NCI-H510A treated with DMSO at 0.1 percent for 48 hours (cell line): ENCODE measurements around the gene ATP6V1B1.

Source experiments
- DNase-seq: peaks from one replicate; lab custom pipeline; 2025; lab: John Stamatoyannopoulos, UW

ATP6V1B1 gene

DNA sequence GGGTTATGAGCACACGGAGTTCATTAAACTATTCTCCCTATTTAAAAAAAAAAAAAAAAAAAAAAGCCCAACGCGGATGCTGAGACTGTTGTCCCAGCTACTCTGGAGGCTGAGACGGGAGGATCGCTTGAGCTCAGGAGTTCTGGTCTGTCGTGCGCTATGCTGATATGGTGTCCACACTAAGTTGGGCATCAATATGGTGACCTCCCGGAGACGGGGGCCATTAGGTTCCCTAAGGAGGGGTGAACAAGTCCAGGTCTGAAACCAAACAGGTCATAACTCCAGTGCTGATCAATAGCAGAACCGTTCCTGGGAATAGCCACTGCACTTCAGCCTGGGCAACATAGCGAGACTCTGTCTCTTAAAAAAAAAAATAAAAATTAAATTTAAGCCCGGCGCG is 29.8 kb downstream of the ATP6V1B1 start:
- DNase-seq = no peak

DNA sequence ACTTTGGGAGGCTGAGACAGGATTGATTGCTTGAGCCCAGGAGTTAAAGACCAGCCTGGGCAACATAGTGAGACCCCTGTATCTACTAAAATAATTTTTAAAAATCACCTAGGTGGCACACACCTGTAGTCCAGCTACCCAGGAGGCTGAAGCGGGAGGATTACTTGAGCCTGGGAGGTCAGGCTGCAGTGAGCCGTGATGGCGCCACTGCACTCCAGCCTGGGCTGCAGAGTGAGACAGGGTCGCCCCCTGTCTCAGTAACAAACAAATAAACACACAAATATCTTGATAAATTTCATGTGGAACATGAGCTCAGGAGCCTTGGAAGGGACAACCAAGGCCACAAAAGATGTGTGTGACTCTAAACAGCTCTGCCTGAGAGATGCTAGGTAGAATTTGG is 31.0 kb downstream of the ATP6V1B1 start:
- DNase-seq = no peak

DNA sequence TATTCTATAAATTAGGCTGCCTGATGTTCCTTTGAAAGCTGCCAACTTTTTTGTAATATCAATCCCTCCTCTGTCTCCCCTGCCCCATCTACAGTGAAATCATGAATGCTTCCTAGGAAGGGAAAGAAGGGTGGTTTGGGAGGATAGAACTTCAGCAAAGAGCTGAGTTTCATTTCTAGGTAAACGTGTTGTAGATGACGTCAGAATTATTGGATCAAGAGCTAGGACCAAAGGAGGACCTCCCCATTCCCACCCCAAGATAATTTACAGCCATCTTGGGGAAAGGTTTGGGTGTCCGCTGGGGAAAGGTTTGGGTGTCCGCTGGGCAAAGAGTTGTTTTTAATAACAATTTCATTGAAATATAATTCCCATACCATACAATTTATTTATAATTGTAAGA is 31.5 kb downstream of the ATP6V1B1 start:
- no peak for DNase-seq

DNA sequence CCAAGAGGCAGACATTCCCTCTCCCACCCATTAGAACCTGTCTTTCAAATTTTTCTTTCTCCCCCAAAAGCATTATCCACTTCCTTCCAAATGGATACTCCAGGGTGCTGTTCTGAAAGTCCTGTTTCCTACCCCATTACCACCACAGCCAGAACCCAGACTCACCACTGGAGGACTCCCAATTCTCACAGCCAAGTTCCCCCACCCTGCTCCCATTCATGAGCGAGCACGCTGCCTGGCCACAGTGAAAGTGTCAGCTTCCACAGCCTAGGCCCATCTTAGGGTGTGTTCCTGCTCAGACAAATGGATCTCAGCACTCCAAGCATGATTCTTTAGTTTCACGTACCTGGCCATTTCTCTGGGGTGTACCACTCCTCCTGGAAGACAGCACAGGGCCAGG is 38.9 kb downstream of the ATP6V1B1 start:
- no peak for DNase-seq

DNA sequence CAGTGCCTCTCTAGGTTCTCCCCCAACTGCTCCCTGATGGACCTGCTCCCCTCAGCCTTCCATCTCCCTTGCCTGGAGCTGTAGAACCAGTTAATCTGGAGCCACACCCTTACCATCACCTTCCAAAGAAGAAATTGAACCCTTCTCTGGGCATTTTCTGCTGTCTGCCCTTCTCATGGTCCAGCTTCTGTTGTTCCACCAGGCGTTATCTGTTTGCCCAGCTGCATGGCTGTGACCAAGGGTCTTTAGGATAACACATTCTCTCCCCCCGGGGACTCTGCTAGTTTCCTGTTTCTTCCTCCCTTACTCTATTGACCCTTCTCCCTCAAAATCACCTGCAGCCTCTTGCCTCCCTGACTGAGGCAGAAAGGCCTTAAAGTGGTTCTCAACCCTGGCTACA is 39.5 kb downstream of the ATP6V1B1 start:
- DNase-seq = no peak

DNA sequence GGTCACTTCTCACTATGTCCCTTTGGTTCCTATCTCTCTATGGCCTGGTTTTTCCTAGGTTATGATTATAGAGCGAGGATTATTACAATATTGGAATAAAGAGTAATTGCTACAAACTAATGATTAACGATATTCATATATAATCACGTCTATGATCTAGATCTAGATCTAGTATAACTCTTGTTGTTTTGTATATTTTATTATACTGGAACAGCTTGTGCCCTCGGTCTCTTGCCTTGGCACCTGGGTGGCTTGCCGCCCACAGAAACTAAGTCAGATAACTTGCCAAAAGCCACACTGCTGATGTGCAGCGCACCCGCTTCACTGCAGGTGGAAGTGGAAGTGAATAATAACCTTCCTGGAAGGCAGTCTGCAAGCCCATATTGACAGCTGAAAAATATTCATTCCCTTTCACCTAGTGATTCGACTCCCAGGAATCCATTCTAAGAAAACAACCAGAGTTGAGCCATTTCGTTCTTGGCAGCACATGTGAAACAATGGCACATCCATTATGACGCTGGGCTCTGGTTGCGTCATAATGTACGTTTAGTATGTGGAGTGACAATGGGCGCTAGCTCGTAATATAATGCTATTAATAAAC is 42.0 kb downstream of the ATP6V1B1 start:
- peak; percentile 52 for DNase-seq

DNA sequence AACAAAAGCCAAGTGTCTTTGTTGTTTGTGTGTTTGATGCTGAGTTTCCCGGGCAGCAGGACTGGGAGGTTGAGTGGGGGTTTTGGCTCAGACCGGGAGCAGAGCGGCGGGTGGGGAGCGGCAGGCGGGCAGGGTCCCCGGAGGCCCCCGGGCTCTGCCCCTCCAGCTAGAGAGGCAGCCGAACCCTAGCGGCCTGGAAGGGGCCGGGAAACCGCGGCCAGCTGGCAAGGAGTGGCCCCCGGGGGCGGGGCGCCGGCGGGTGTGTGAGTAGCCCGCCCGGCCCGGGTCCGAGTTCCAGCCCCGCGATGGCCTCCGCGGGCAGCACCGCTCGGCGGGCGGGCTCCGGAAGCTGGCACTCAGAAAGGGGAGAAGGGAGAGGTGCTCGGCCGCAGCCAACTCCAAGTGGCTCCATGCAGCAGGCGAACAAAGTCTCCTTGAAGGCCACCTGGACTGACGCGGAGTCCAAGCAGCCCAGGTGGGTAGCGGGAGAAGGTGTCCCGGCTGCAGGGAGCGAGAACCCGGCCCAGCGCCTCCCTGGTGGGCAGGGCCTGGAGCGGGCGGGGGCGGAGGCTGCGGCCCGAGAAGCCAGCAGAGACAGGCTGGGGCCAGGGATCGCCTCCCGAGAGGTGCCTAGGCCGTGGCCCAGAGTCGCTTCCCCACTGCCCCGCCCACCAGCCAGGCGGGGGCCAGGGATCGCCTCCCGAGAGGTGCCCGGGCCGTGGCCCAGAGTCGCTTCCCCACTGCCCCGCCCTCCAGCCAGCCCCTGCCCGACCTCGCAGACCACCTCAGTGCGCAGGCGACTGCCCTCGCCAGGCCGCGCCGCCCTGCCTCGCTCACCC is 42.9 kb downstream of the ATP6V1B1 start, which contains the start of gene ANKRD53:
Gene ANKRD53 (plus strand): TSS at position 290 of the 839 bp plus-strand sequence. CDS start 16 bp downstream, at position 306.
- peak; percentile 74 for DNase-seq

DNA sequence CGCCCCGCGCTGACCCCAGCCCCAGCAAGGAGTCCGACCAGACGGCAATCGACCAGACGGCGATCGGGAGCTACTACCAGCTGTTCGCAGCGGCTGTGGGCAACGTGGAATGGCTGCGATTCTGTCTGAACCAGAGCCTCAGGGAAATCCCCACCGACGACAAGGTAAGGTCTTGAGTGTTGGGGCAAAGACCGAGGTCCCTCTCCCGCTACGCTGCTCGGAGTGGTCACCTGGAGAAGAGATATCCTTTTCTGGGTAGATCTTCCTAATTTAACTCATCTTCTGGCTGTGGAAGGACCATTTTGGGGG is 43.4 kb downstream of the ATP6V1B1 start:
- no peak for DNase-seq

DNA sequence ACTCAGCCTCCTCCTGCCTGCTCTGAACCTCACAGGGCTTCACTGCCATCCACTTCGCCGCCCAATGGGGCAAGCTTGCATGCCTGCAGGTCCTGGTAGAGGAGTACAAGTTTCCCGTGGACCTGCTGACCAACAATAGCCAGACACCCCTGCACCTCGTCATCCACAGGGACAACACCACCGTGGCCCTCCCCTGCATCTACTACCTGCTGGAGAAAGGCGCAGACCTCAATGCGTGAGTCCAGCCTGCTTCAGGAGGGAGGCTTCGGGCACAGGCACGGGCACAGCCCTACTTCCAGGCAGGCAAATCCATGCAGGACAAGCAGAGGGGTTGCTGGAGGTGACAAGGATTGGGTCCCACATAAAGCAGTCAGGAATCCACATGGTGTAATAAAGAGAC is 43.9 kb downstream of the ATP6V1B1 start:
- no peak for DNase-seq

DNA sequence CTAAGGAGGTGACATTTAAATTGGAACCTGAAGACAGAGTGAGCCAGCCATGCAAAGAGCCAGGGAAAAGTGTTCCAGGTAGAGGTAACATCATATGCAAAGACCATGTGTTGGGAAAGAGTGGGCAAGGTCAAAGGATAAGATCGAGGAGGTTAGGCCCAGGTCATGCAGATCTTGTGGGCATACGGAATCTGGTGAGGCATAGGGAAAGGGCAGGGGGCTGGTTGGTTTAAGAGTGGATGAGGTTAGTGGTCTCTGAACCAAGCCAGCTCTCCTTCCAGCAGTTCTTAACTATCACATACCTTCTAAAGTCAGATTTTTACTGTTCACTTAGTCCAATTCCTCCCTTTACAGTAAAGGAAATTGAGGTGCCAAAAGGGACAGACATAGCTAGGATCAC is 45.7 kb downstream of the ATP6V1B1 start:
- no peak for DNase-seq

DNA sequence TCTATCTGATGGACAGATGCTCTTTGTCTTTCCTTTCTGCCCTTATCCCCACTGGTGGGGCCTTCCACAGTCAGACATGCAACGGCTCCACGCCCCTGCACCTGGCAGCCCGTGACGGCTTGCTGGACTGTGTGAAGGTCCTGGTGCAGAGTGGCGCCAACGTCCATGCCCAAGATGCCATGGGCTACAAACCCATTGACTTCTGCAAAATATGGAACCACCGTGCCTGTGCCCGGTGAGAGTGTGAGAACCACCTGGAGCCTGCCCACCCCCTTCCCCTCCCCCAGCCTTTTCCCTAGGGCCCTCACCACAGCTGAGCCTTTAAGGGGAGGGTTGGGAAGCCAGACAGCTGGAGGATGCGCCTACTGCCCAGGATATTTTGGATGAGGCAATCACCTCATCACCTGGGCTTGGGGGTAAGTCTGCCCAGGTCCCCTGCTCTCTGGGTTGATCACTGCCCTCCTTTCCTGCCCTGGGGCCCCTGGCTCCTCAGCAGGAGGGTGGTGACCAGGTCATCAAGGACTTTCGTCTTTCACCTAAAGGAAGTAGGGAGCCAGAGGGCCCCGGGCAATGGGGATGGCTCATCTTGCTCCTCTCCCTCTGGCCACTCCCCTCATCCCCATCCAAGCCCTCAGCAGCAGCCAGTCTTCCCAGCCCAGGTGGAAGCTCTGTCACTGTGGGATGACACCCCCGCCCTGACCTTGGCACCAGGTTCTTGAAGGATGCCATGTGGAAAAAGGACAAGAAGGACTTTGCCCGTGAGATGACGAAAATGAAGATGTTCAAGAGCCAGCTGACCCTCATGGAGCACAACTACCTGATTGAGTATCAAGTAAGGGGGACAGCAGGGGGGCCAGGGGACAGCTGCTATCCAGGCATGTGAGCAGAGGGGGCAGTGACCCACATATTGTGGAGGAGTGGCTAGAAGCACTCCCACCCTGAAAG is 46.4 kb downstream of the ATP6V1B1 start:
- DNase-seq = no peak

DNA sequence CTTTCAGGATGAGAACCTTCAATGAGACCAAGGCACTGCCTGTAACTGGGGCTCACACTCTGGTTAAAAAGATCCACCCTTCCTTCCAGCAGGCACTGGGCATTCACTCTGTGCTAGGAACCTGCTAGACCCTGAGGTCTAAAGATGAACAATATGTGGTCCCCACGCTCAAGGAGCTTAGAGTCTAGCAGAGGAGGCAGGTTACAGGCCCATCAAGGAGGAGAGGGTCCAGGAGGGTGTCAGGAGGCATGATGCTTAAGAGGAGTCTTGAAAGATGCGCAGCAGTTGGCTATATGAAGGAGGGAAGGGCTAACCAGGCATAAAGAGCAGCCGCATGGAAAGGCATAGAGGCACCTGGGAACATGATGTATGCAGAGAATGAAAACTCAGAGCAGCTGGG is 47.3 kb downstream of the ATP6V1B1 start:
- DNase-seq = no peak

DNA sequence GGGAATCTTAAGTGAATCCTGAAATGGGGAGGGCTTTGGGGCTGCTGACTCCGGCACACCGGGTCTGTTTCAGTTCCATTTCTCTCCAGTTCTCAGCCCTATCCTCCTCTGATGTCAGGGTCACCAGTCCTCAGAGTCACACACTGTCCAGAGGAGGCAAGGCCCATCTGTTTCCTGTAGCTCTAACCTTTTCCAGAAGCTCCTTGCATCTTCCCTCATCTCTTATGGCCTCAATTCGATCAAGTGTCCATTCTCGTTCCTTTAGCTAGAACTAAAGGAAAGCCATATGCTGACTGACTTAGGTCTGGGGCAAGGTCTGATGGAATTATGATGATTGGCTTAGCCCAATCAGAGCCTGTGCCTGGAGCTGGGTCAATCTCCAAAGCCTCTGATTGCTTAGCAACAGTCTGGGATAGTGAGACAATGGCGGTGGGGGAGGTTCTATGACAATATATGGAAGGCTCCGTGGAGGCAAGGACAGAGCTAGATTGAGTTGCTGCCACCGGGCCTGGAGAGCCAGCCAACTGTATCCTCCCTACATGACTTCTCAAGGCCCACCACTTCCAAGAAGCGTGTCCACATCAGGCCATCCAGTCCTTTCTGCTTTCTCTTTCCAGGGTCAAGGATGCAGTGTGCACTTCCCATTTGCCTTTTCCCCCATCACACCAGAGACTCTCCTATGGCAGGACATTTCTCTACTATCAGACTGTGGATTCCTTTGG is 48.0 kb downstream of the ATP6V1B1 start:
- DNase-seq = no peak

DNA sequence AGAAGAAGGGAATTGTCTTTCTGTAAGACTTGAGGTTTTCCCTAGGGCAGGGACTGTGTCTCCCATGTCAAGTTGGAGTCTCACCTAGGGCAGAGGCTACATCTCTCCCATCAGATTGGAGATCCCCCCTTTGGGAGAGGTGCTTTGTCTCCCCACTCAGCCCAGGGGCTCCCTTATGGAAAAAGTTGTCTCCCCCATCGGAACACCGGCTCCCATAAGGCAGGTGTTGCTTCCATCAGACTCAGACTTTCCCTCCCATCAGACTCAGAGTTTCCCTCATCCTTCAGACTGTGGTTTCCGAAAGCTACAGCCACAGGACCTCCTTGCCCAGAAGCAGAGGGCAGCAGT is 48.5 kb downstream of the ATP6V1B1 start:
- DNase-seq = no peak

DNA sequence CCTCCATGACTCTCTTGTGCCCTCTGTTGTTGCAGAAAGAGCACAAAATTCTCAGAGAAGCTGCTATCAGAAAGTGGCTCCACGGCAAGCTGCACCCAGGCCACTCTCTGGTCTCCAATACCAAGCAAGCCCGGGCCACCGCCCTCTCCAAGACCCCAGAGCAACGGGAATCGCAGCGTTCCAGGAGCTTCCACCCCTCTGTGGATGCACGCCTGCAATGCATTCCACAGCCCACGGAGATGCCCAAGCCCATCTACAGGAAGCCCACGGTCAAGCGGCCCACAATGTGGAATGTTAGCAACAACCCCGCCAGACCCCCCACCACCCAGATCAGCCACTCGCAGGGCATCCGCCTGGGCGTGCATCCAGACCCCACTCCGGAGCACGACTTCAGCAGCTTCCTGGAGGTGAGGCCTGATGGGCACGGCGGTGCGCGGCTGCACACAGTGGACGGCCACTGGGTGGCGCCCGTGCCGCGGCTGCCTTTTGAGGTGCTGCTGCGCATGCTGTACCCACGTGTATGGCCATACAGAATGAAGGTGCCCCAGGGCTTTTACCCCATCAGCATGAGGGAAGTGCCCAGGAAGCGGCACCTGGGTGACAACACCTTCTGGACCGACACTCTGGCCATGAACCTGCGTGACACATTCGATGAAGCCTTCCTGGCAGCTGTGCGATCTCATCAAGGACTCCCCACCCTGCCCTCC is 49.0 kb downstream of the ATP6V1B1 start:
- DNase-seq = peak; percentile 5

DNA sequence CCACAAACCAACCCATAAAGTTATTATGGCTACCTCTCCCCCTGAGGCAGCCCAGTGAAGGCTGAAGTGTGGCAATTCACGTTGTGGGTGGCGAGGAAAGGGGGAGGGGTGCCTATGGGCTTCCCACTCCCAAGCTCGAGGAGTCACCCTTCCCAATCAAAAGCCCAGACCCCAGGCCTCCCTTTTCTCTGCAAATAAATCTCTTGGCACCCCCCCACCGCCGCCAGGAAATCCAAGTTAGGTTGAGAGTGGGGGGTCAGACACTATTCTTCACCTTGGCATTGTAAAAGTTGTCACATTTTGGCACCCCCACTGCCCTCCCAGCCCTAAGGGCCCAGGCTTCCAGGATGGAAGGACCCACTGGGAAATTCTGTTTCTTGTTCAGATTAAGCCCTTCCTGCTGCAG is 49.6 kb downstream of the ATP6V1B1 start:
- DNase-seq = no peak

DNA sequence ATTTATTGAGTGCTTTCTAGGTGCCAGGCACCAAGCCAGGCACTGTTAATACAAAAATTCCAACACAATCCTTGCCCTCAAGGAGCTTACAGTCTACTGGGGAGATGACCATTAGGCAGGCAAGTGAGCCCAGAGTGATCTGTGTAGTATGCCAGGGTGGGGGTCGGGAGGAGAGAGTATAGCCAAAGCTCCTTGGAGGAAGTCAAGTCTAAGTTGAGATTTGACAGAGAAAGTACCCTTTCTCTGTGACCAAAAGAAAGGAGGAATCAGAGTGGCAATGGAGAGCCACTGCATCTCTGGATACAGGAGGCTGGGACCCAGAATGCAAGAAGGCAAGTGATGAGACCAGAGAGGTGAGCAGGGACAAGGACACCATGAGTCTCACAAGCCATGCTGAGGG is 50.3 kb downstream of the ATP6V1B1 start:
- DNase-seq = no peak

DNA sequence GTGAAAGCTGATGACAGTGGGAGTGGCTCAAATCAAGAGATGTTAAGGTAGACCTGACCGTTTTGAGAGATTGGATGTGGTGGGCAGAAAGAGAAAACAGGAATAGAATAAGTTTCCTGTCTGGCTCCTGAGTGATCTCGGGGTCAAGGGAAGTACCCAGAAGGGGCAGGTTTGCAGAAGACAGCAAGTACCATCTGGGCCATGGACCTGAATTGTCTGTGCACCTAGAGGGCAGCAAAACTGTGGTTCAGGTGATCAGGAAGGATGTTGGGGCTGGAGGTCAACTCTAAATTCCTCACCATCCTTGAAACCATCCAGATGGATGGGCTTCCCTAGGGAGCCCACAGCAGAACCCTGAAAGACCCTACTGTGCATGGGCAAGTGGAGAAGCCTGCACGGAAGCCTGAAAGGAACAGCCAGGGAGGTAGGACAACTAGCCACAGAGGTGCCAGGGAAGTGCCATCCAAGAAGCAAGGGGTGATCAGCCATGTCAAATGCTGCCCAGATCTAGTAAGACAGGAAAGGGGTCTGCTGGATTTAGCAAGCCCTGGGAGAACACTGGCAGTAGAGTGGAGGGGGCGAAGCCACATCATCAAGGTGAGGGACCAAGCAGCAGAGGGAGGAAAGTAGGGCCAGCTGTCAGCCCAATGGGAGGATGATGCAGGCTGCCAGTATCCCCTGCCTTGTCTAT is 50.9 kb downstream of the ATP6V1B1 start:
- DNase-seq = no peak

DNA sequence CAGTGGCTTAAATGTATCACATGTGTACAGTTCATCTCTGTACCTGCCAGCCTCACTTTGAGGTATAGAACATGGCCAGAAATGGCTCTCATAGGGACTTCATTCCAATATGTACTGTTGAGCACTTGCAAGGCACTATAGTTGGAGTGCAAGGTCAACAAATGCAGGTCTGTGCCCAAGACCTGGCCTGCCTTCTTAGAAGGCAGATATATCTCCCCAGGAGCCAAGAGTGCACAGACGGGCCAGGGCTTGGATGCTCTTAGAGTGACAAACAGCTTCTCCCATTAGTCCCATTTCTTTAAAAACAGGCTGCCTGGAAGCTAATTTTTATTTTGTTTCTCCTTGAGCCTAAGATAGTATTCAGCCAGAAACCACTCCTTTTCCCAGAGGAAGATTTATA is 51.7 kb downstream of the ATP6V1B1 start:
- DNase-seq = no peak

DNA sequence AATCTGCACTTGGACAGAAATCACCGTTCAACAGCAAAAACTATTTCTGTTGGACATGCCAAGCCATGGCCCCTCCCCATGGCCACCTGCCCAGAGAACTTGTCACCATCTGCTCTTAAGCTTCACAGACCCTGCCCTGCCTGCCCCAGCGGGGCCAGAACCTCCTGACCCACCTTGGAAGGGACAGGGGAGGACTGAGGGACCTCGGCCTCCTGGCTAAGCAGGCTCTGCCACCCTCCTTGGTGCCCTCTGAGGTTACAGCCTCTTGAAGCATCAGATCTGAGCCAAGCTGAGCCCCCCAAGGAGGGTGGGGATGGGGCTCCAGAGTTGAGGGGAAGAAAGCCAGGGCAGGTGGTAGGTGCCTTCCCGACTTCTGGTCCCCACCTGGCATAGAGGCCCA is 52.5 kb downstream of the ATP6V1B1 start:
- no peak for DNase-seq
